ENCODE data around the gene ELP4.

ELP4 gene

DNA sequence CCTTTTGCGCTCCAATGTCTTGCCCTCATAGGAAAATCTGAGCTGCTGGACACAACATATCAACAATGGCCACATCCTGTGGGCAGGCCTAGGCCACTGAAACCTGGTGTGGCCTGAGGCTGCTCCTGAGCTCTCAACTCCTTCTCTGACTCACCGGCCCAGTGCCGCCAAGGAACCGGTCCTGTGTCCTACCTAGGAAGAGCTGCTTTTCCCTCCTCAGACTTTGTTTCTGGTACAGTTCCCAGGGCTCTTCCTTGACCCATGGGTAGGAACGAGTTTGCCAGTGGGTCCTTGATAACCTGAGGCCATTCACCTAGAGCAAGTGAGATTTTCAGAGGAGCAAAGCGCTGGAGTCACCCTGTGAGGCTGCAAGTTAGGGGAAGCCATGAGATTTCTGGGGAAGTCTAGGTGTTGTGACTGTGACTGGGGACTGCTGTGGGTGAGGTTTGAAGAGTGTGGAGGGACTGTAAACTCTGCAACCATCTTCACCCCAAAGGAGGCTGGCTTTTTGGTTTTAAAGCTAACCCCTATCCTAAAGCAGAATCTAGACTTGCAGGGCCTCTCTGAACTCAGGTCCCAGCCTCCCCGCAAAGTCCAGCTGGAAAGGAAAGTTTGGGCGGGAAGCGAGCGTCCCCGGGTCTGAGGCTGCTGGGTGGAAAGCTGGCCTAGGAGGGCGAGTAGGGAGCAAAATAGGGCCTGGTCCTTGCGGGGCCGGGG, 313.5 kb downstream of the ELP4 start:
- no peak for DNase-seq (ENCODE audit: low read depth in 2 of 2)

DNA sequence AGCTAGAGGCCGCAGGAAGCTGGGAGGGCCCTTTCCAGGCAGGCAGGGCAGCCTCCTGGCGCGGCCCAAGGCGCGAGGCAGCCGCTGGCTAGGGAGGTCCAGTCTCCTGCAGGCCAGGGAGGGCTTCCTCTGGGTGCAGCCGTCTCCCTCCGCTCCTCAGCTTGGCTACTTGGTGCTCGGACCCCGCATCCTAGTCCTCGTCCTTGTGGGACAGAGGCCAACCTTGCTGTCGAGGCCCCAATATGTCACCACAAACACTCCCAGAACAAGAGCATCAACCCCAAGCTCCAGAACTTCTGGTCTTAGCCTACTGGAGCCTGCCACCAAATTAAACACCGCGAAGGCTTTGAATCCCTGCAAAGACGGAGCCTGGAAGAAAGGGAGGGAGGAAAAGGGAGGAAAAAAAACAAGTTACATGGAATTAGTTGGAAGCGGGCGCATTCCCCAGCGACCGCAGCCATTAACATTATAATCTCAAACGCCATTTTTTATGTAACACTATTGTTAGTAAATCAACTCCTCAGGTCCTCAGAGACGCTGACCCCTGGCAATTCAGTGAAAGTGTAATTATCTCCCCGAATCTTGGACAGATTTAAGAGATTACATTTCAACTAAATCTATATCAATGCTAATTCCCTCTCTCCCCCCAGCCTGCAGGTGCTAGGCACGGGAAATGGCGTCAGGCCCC, 314.2 kb downstream of the ELP4 start:
- DNase-seq (ENCODE audit: low read depth in 2 of 2) = no peak

DNA sequence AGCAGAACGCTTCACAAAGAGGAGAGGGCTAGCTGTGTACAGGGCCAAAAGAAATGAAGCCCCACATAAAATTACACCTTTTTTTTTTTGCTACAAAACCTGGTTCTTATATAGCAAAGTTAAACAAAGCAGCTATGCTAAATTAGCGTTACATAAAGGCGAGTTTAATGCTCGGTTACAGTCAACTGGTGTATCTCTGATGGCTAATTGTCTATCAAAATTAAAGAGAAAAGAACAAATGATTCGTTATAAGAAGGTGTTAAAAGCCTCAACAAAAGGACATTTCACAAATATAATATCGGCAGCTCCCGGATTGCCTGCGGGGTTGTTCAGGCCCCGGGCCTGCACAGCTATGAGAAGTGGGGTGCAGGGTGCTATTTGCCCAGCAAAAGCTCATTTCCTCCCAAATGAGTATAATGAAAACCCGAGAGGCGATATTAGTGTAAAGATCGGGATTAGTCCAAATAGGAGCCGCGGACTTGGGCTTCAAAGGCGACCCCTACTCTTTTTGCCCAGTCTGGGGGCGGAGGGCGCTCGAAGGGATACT, 314.8 kb downstream of the ELP4 start:
- no peak for DNase-seq (ENCODE audit: low read depth in 2 of 2)

DNA sequence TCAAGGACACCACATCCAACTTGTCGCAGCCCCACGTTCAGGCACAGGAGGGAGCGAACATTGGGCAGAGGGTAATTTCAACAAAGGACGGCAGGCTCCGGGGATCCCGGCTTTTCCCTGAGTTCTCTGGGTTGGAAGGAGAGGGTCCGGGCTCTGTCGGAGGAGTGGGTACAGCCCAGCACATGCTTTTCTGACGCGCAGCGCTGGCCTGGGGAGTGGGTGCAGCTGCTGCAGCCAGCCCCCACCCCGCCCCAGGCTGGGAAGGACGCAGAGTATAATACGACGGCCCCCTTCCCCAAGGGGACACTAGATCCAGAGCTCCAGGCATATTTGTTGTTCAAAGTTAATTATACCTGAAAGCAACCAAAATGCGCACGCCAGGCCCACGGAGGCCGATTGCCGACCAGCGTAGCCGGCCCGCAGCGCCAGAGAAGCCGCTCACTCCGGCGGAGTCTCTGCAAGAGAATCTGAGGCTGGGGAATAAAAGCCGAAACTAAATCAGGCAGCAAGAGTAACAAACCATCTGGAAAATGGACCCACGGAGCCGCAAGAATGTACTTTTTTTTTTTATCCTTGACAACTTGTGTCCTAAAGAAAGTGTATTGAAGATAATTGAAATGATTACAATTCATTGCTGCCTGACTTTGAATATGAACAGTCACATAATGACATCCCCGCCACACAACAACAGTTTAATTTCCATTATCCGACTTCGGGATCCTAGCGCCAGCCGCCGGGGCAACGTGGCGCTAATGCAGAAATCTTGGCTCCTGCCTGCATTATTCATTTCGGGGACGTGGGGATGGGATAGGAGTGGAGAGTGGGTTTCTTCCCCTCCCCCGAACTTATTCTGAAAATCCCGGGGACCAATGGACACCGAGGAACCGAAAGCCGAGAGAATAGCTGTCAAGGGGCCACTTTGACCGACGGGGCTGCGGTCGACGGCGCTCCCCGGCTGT, 315.6 kb downstream of the ELP4 start:
- DNase-seq (ENCODE audit: low read depth in 2 of 2) = no peak

DNA sequence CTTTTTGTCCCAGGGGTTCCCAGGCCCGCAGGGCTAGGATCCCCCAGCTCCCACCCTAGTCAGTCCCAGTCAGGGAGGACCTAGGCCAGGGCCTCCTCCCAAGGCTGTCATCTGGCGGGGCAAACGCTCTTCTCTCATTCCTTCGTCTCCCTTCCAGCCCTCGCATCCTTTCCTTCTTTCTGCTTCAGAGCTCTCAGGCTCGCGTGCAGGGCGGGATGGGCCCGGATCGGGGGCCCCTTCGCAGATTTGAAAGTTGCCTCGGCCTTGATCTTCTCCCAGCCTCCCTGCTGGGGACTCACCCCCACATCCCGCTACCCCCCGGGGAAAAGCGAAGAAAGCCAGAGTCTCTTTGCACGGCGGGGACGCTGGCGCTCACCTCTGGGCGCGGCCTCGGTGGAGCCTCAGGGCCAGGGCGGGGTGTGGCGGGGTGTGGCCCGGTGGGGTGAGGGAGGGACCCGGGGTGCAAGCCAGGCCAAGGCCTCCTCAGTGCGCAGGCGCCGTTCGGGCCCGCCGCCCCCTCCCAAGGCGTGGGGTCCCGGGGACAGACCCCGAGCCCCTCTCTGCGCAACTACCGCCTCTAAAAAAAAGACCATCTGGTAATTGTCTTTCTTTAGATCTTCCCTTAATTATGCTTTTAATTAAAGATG, 316.4 kb downstream of the ELP4 start:
- no peak for DNase-seq (ENCODE audit: low read depth in 2 of 2)

DNA sequence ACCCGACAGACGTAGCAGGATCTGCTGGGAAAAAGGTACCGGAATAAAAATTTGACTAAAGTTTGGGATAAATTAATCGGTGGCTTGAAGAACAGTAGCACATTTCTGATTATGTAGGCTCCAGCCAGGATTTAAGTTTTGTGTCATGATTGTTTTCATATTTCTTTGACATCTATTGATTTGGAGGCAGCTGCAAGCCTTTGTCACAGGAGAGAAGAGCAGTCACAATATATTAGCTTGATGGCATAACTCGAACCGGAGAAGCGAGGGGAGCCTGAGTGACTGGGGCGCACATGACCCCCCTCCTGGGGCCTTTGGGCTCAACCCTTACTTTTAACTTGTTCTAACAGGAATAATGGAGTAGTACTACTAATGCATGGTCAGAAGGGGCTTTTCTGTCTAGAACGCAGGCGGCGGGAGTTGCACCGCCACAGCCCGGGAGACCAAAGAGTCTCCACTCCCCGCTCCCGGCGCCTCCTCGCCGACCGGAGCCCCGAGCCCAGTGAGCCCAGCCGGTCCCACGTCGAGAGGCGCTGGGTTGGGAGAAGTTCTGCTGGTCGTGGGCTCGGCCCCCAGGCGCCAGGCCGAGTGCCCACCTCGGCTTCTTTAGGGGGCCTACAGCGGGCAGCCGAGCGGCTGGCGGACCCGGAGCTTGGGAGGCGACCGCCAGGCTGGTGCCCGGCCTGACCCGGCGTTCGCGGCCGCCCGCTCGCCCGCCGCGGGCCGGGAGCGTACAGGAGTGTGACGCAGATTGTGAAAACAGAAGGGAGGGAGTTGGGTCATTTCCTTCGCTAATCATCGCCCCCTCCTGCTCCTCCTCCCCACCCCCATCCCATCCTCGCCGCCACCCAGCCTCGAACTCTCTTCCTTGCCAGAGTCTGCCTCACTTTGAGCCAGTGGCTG, 317.2 kb downstream of the ELP4 start:
- no peak for DNase-seq (ENCODE audit: low read depth in 2 of 2)

DNA sequence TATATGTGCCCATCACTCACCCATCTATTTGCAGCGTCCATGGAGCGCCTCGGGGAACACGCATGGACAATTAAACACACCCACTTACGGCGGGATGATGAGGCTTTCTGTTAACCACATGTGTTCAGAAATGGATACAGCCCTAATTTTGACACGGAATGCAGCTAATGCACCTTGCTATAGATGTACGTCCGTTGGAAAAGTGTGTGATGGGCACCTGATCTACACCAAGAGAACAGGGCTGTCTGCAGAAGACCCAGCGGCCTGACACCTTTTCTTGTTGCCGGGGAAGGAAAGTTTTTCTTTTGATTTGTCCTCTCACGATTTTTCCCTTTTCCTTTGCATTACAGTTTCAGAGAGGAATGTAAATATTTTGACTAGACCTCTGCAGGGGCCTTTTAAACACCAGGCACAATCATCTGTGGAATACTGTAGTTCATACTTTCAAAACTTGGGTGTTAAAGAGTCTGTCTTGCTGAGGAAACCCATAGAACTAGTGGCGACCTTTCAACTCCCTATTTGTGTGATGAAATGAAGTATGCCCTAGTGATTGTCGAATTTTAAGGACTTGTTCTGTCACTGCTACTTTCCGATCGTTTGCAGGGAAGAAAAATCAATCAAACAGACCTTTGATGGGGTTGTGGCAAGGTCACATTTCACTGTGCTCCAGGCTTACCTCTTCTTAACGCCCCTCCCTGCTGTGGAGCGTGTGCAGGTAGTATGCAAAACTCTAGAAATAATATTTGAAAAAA, 318.1 kb downstream of the ELP4 start:
- DNase-seq (ENCODE audit: low read depth in 2 of 2) = no peak

DNA sequence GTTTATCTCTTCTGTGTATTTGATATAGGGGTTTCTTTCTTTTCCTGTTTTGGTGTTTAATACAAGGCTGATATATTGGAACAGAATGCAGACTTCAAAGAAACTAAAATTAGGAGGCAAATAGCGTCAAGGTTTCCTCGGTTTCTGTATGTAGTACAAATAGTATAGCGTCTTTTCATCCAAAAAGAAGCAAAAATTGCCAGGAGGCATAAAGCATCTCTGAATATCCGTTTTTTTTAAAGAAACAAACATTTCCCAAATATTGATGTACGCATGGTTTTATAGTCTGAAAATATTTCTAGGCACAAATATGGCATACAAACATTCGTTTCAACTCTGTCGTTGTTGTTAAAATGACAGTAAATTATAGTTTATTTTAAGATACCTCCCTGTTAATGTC, 318.6 kb downstream of the ELP4 start:
- DNase-seq (ENCODE audit: low read depth in 2 of 2) = no peak

DNA sequence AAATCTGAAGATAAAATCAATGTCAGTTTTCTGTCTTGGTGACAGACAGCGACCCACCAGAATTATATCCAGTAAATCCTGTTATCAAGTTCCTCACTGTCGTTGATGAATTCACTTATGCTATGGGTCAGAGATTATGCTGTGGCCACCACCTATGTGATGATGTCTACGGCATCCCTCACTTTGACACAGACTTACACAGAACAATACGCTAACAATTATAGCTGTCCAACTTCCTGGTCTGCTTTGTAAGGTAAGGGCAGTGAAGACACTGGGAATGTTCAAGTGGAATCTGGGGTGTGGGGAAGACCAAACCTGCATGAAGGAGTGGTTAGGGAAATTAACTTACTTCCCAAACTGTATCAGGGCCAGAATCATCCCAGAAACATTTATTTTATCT, 320.8 kb downstream of the ELP4 start:
- DNase-seq (ENCODE audit: low read depth in 2 of 2) = no peak

DNA sequence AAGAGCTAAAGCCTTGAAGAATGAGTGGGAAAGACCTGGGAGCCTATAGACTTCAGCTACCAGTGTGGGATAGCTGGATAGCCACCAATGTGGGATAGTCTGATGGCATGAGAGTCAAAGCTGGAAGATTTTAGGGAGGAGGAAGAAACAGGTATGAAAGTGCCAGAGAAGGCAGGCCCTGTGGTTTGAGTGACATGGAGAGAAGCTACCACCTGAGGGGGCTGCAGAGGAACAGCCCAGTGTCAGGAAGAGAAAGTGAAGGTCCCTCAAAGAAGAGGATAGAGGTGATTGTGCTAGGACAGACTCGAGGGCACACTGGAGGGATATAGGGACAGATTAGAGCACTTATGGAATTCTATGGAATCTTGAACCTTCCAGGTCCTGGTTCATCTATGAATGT, 324.7 kb downstream of the ELP4 start:
- DNase-seq (ENCODE audit: low read depth in 2 of 2) = no peak
